Measurements from ENCODE around the gene TCEANC2. TPM values are rescaled to one million over a fixed set of nuclear protein-coding genes. Genes with fewer than 3 reads are reported as not detected.

TCEANC2 gene
- total RNA-seq, 1 experiment from 2014 or later, result 5.3 TPM

DNA sequence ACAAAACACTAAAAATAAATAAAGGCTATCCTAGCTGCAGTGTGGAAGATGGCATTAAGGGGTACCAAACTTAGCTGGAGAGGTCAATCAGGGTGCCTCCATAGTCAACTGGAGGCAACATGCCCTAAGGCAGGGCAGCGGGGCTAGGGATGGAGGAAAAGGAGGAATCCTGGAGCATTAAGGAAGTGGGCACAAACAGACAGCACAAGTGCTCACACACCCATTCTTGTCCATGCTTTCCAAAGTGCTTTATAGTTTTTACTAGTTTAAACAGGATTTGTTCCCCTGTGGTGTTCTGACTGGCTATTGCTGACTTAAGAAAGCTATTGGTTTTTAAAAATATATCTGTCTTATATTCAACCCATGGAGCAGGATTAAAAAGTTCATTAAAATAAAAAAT lies 33.3 kb downstream of the TCEANC2 start:
- Histone ChIP-seq H2AFZ (ENCODE audit: low read length) (no peak overlapping the region), H4K8ac (replicated peaks; ENCODE audit: insufficient read length, low read depth, low read length) (no peak overlapping the region), H3K4me2 (ENCODE audit: insufficient read depth, insufficient read length, low read length) (no peak overlapping the region), H3K4me1 (ENCODE audit: insufficient read depth, low read length) (no peaks in the 10 kb centered on the region; the same call in 1 of the 2 replicates), H3K27me3 (ENCODE audit: insufficient read depth, low read length) (no peaks in the 10 kb centered on the region), H2BK15ac (ENCODE audit: low read depth, low read length) (no peak overlapping the region), H3K56ac (ENCODE audit: insufficient read length, low read depth, low read length) (no peak overlapping the region), H3K23ac (ENCODE audit: insufficient read length, low read depth, low read length) (no peak overlapping the region), H3K4ac (ENCODE audit: low read depth, low read length) (no peak overlapping the region), H3K9ac (ENCODE audit: extremely low read depth, insufficient read length, low read length) (no peak overlapping the region), H2BK120ac (ENCODE audit: low read depth, low read length, poor library complexity, severe bottlenecking) (no peak overlapping the region), H3T11ph (ENCODE audit: low read length) (no peak overlapping the region), H3K23me2 (ENCODE audit: insufficient read length, low read depth, low read length, poor library complexity, severe bottlenecking) (no peaks in the 10 kb centered on the region), H3K18ac (ENCODE audit: insufficient read length, low read depth, low read length) (no peak overlapping the region), H3K79me2 (ENCODE audit: insufficient read depth, low read length) (no peaks in the 10 kb centered on the region), H3K9me3 (ENCODE audit: control insufficient read depth, low read depth, low read length) (no peaks in the 10 kb centered on the region), H3K79me1 (ENCODE audit: insufficient read depth, low read depth, low read length, poor library complexity, severe bottlenecking) (no peaks in the 10 kb centered on the region), H2BK20ac (ENCODE audit: low read depth, low read length, poor library complexity, severe bottlenecking) (no peak overlapping the region), H2BK12ac (ENCODE audit: insufficient read length, low read depth, low read length) (no peak overlapping the region), H4K91ac (ENCODE audit: insufficient read length, low read depth, low read length) (no peak overlapping the region), H4K20me1 (ENCODE audit: control insufficient read depth, insufficient read depth, insufficient read length) (no peaks in the 10 kb centered on the region), H2AK5ac (ENCODE audit: insufficient read length, low read length) (no peak overlapping the region), H3K27ac (ENCODE audit: insufficient read length, low read depth, low read length) (no peak overlapping the region), H4K5ac (ENCODE audit: insufficient read length, low read depth, low read length) (no peak overlapping the region), H2BK5ac (ENCODE audit: insufficient read length, low read length) (no peak overlapping the region), H3K14ac (ENCODE audit: insufficient read depth, low read length) (no peak overlapping the region)
- Mint-ChIP-seq H3K4me3 (no peak overlapping the region), H3K27ac (0 out of 7 replicates have a peak overlapping the region, but pooled peaks of 1 of the 3 experiments have one; percentile 7), H3K4me1 (peaks cover 5 to 8% of the 10 kb centered on the region in 2 experiments), H3K9me3 (no peaks in the 10 kb centered on the region), H3K27me3 (ENCODE audit: low read depth) (no peaks in the 10 kb centered on the region), H3K36me3 (ENCODE audit: insufficient read depth in 1 of 3, low read depth in 3 of 3) (no peaks in the 10 kb centered on the region)
- TF ChIP-seq, protein P1, sequence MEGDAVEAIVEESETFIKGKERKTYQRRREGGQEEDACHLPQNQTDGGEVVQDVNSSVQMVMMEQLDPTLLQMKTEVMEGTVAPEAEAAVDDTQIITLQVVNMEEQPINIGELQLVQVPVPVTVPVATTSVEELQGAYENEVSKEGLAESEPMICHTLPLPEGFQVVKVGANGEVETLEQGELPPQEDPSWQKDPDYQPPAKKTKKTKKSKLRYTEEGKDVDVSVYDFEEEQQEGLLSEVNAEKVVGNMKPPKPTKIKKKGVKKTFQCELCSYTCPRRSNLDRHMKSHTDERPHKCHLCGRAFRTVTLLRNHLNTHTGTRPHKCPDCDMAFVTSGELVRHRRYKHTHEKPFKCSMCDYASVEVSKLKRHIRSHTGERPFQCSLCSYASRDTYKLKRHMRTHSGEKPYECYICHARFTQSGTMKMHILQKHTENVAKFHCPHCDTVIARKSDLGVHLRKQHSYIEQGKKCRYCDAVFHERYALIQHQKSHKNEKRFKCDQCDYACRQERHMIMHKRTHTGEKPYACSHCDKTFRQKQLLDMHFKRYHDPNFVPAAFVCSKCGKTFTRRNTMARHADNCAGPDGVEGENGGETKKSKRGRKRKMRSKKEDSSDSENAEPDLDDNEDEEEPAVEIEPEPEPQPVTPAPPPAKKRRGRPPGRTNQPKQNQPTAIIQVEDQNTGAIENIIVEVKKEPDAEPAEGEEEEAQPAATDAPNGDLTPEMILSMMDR (conservative IDR thresholded peaks at IDR 0.05), result no peak
- no peak for DNase-seq
- no CpG with 5 or more reads among the region's 1 CpG for WGBS (ENCODE audit: extremely low coverage, insufficient read length, low lambda C conversion rate)
